ENCODE measurements around the gene LRRN2. TPM values are rescaled to one million over a fixed set of nuclear protein-coding genes. Genes with fewer than 3 reads are reported as not detected.

The LRRN2 gene
- total and polyA plus RNA-seq, 7 donors, result 2.5 to 14.7 (median 4.9) TPM

DNA sequence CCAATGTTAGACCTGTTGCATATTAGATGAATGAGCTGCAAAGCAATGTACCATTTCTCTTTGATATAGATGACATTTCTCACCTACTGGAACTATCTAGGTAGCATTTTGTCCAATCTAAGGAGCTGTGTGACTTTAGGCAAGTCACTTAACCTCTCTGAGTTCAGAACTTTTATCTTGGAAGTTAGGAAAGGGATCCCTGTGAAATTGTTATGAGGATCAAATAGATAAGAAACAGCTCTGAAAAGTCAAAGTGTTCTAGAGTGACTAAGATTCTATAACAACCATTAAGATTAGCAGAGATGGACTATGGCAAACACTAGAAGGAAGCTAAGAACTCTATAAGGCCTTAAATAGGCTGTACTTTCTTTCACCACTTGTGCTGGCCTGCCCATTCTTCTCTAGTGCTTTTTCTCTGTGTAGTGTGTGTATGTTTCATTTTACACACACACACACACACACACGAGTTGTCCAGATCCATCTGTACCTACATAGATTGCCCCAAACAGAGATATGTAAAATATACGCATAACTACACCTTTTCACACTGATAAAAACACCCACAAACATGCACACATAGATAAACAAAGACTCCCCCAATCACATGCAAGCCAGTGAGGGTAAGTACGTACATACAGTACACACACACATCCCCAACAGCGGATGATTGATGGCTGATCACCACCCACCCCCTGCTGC is 19.4 kb upstream of the LRRN2 start:
- intact Hi-C loops (cut with DNase I), result no loop called here
- peak overlapping the region in 2 of 4 donors; percentile 61 to 77 for H3K27ac ChIP-seq
- H3K4me1 ChIP-seq, result peaks cover 0 to 27% (median 26%) of the 10 kb centered on the region in 4 donors
- no peaks in the 10 kb centered on the region for H3K36me3 ChIP-seq
- no peaks in the 10 kb centered on the region for H3K9me3 ChIP-seq
- TF ChIP-seq POLR2AphosphoS5 (IDR thresholded peaks at IDR 0.05) (no peak), POLR2A (IDR thresholded peaks at IDR 0.05) (no peak), EP300 (IDR thresholded peaks at IDR 0.05) (no peak)
- TF ChIP-seq, protein P1, sequence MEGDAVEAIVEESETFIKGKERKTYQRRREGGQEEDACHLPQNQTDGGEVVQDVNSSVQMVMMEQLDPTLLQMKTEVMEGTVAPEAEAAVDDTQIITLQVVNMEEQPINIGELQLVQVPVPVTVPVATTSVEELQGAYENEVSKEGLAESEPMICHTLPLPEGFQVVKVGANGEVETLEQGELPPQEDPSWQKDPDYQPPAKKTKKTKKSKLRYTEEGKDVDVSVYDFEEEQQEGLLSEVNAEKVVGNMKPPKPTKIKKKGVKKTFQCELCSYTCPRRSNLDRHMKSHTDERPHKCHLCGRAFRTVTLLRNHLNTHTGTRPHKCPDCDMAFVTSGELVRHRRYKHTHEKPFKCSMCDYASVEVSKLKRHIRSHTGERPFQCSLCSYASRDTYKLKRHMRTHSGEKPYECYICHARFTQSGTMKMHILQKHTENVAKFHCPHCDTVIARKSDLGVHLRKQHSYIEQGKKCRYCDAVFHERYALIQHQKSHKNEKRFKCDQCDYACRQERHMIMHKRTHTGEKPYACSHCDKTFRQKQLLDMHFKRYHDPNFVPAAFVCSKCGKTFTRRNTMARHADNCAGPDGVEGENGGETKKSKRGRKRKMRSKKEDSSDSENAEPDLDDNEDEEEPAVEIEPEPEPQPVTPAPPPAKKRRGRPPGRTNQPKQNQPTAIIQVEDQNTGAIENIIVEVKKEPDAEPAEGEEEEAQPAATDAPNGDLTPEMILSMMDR (IDR thresholded peaks at IDR 0.05), result no peak
- H3K4me3 ChIP-seq, result no peak overlapping the region
- no peak for DNase-seq
- H3K27me3 ChIP-seq, result no peaks in the 10 kb centered on the region
- 91 to 95% methylated on average over 4 of the region's 4 CpGs for WGBS, 2 donors

DNA sequence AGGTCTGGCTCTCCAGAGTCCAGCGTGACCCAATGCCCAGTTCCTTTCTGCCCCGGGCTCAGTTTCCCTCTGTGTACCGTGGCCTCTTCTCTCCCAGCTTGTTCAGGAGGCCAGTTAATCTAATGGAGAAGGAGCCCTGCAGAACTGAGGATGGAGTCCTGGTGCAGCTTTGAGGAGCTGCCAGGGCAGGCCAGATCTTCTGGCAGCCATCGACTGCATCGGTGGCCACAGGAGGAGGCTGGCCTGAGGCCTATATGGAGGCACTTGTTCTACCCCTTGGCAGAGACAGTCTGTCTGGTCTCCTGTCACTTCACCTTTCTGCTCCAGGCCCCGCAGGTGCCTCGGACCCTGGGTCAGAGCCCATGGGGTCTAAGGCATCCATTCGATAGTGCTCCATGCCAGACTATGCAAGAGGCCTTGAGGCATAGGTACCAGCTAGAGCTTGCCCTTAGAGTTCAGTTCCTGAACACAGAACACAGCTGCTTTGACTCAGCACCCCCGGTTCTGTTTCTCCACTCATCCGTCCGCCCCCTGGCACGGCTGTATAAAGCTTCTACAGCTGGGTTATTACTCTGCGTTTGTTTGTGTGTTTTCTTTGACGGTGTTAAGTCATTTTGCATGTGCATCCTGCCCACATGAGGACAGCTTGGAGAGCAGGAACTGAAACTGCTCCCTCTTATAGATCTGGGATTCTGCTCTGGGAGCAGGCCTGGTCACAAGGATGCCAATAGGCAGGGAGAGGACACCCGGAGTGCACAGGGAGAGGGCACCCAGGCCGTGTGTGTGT is 18.5 kb upstream of the LRRN2 start:
- H3K27ac ChIP-seq, result peak overlapping the region; percentile 32 to 77 (median 68)
- intact Hi-C loops (cut with DNase I), result no loop called here
- H3K4me1 ChIP-seq, result peaks cover 0 to 27% (median 26%) of the 10 kb centered on the region in 4 donors
- 74 to 77% methylated on average over 16 of the region's 16 CpGs for WGBS, 2 donors
- no peak for DNase-seq
- H3K4me3 ChIP-seq, result no peak overlapping the region
- H3K36me3 ChIP-seq, result no peaks in the 10 kb centered on the region
- H3K27me3 ChIP-seq, result no peaks in the 10 kb centered on the region
- no peaks in the 10 kb centered on the region for H3K9me3 ChIP-seq
- no peak for TF ChIP-seq POLR2AphosphoS5 (IDR thresholded peaks at IDR 0.05)
- TF ChIP-seq, protein P1 (IDR thresholded peaks at IDR 0.05), result no peak
- no peak for TF ChIP-seq POLR2A (IDR thresholded peaks at IDR 0.05)
- no peak for TF ChIP-seq EP300 (IDR thresholded peaks at IDR 0.05)

DNA sequence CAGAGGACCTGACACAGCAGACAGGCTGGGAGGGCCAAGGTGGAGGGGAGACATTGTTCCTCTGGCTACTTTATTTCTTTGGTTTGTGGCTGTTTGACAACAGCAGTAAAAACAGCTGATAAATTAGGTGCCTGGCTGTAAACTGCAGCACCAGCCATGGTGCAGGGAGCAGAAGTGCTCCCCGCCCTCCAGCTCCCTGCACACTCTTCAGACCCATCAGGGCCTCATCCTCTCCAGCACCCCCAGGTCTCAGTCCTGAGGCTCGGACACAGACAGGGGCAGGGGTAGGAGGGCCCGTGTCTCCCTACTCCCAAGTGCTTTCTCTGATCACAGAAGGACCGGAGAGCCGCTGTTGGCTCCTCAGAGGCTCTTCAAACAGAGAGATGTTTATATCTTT is 17.7 kb upstream of the LRRN2 start:
- no peak for TF ChIP-seq EP300 (IDR thresholded peaks at IDR 0.05)
- peak in 1 of 4 donors; percentile 20 for TF ChIP-seq POLR2AphosphoS5 (IDR thresholded peaks at IDR 0.05)
- no peak for TF ChIP-seq POLR2A (IDR thresholded peaks at IDR 0.05)
- peaks cover 0 to 27% (median 26%) of the 10 kb centered on the region in 4 donors for H3K4me1 ChIP-seq
- no peaks in the 10 kb centered on the region for H3K9me3 ChIP-seq
- intact Hi-C loops (cut with DNase I), result no loop called here
- WGBS, 2 donors, result 14 to 34% methylated on average over 5 of the region's 5 CpGs
- H3K36me3 ChIP-seq, result no peaks in the 10 kb centered on the region
- peak overlapping the region; percentile 32 to 77 (median 68) for H3K27ac ChIP-seq
- no peak overlapping the region for H3K4me3 ChIP-seq
- no peak for DNase-seq
- no peaks in the 10 kb centered on the region for H3K27me3 ChIP-seq

GRCh38 chr1:204702552-204703267 is 17.2 kb upstream of the LRRN2 start:
- Histone ChIP-seq H3K4me3 (no peak overlapping the region), H3K36me3 (no peaks in the 10 kb centered on the region), H3K4me1 (peaks cover 0 to 31% (median 26%) of the 10 kb centered on the region in 4 donors), H3K9me3 (no peaks in the 10 kb centered on the region), H3K27me3 (no peaks in the 10 kb centered on the region), H3K27ac (peak overlapping the region; percentile 32 to 77 (median 68))
- intact Hi-C loops (cut with DNase I), result no loop called here
- WGBS, 2 donors, result 63 to 68% methylated on average over 8 of the region's 8 CpGs
- DNase-seq, result no peak
- no peak for TF ChIP-seq EP300 (IDR thresholded peaks at IDR 0.05)
- no peak for TF ChIP-seq POLR2AphosphoS5 (IDR thresholded peaks at IDR 0.05)
- TF ChIP-seq, protein P1 (IDR thresholded peaks at IDR 0.05), result no peak
- no peak for TF ChIP-seq POLR2A (IDR thresholded peaks at IDR 0.05)

All from sigmoid colon (tissue), 7 donors.